MM.1S (cell line): ENCODE results near the gene HORMAD2.

Source experiments
- DNase-seq: peaks from one replicate; pipeline ENCODE4 v3.0.0-alpha.2; 2015
- H2AFZ ChIP-seq: fragments of 300-600 bp; sonication (generic); 2 replicates; pipeline ENCODE4 v1.6.0; 2016; ENCODE audit warnings: antibody characterized with exemption, low read length
- H3F3A ChIP-seq: fragments of 300-600 bp; sonication (generic); 2 replicates; pipeline ENCODE4 v1.6.1; 2016; ENCODE audit warnings: mild to moderate bottlenecking, antibody characterized with exemption, low read length, moderate library complexity, mixed read lengths; ENCODE audit not compliant: insufficient read depth
- H3K27ac ChIP-seq: fragments of 300-600 bp; sonication (generic); 2 replicates; pipeline ENCODE4 v1.5.1; 2016; ENCODE audit warnings: mild to moderate bottlenecking, low read length
- H3K27me3 ChIP-seq: fragments of 300-600 bp; sonication (generic); replicated peaks from 2 replicates; pipeline ENCODE4 v1.6.0; 2016; ENCODE audit warnings: low read length; ENCODE audit not compliant: insufficient read depth
- H3K36me3 ChIP-seq: fragments of 300-600 bp; sonication (generic); replicated peaks from 2 replicates; pipeline ENCODE4 v1.6.1; 2016; ENCODE audit warnings: mild to moderate bottlenecking, low read length, mixed read lengths; ENCODE audit not compliant: insufficient read depth
- H3K4me1 ChIP-seq: fragments of 300-600 bp; sonication (generic); 2 replicates; pipeline ENCODE4 v1.6.1; 2016; ENCODE audit warnings: low read length, mixed read lengths
- H3K4me2 ChIP-seq: fragments of 300-600 bp; sonication (generic); 2 replicates; pipeline ENCODE4 v1.6.0; 2016; ENCODE audit warnings: low read depth, low read length
- H3K4me3 ChIP-seq: fragments of 300-600 bp; sonication (generic); 2 replicates; pipeline ENCODE4 v1.5.1; 2016; ENCODE audit warnings: low read length, mixed read lengths
- H3K79me2 ChIP-seq: fragments of 300-600 bp; sonication (generic); 2 replicates; pipeline ENCODE4 v1.6.1; 2016; ENCODE audit warnings: mixed run types, low read length, mixed read lengths
- H3K9ac ChIP-seq: fragments of 300-600 bp; sonication (generic); 2 replicates; pipeline ENCODE4 v1.6.1; 2016; ENCODE audit warnings: low read length, mixed read lengths
- H3K9me2 ChIP-seq: fragments of 300-600 bp; sonication (generic); replicated peaks from 2 replicates; pipeline ENCODE4 v1.6.1; 2016; ENCODE audit warnings: mild to moderate bottlenecking, low read length, mixed read lengths; ENCODE audit not compliant: insufficient read depth
- H3K9me3 ChIP-seq: fragments of 300-600 bp; sonication (generic); replicated peaks from 2 replicates; pipeline ENCODE4 v1.6.1; 2016; ENCODE audit warnings: mild to moderate bottlenecking, low read length, mixed read lengths; ENCODE audit not compliant: insufficient read depth
- H4K20me1 ChIP-seq: fragments of 300-600 bp; sonication (generic); 2 replicates; pipeline ENCODE4 v1.6.1; 2016; ENCODE audit warnings: mild to moderate bottlenecking, low read length, moderate library complexity, mixed read lengths; ENCODE audit not compliant: insufficient read depth
- CTCF ChIP-seq: fragments of 300-600 bp; sonication (generic); IDR thresholded peaks from 2 replicates; pipeline ENCODE4 v1.5.1; 2016; ENCODE audit warnings: antibody characterized with exemption, low read length, mixed read lengths
- EZH2 ChIP-seq: fragments of 300-600 bp; sonication (generic); optimal IDR thresholded peaks from 2 replicates; pipeline ENCODE3; 2017; ENCODE audit warnings: low read depth, mild to moderate bottlenecking, antibody characterized with exemption, low read length, mixed read lengths
- EZH2phosphoT487 ChIP-seq: fragments of 300-600 bp; sonication (generic); IDR thresholded peaks from 2 replicates; pipeline ENCODE4 v1.6.1; 2018; ENCODE audit warnings: antibody characterized with exemption, low read length

HORMAD2 gene

GRCh38 chr22:30047364-30047738 is 32.9 kb upstream of the HORMAD2 start:
- H2AFZ ChIP-seq = no peak overlapping the region
- peak; percentile 39 for DNase-seq
- no peaks in the 10 kb centered on the region for H4K20me1 ChIP-seq
- no peaks in the 10 kb centered on the region for H3K27me3 ChIP-seq
- no peaks in the 10 kb centered on the region for H3K79me2 ChIP-seq
- 0 out of 2 replicates have a peak overlapping the region, but pooled peaks have one; percentile 5 for H3K4me2 ChIP-seq
- no peak for TF ChIP-seq CTCF
- no peak for TF ChIP-seq EZH2phosphoT487
- no peak for TF ChIP-seq EZH2
- H3K9me2 ChIP-seq = no peaks in the 10 kb centered on the region
- no peak overlapping the region for H3K27ac ChIP-seq
- H3F3A ChIP-seq = no peaks in the 10 kb centered on the region
- no peaks in the 10 kb centered on the region for H3K9me3 ChIP-seq
- H3K9ac ChIP-seq = no peak overlapping the region
- H3K36me3 ChIP-seq = no peaks in the 10 kb centered on the region
- H3K4me1 ChIP-seq = no peaks in the 10 kb centered on the region
- no peak overlapping the region for H3K4me3 ChIP-seq

- Histone ChIP-seq H3K9me3 (no peaks in the 10 kb centered on the region), H2AFZ (no peak overlapping the region), H3K36me3 (no peaks in the 10 kb centered on the region), H3F3A (no peaks in the 10 kb centered on the region), H3K79me2 (no peaks in the 10 kb centered on the region), H3K4me1 (no peaks in the 10 kb centered on the region), H3K4me3 (no peak overlapping the region), H3K4me2 (no peak overlapping the region), H4K20me1 (no peaks in the 10 kb centered on the region), H3K9ac (no peak overlapping the region), H3K9me2 (no peaks in the 10 kb centered on the region), H3K27ac (no peak overlapping the region), H3K27me3 (no peaks in the 10 kb centered on the region)
- DNase-seq = no peak
- TF ChIP-seq CTCF (no peak), EZH2phosphoT487 (no peak), EZH2 (no peak)
These were observed 31.6 kb upstream of the HORMAD2 start for GRCh38 chr22:30048681-30049080.

- no peak overlapping the region for H3K4me2 ChIP-seq
- no peak for TF ChIP-seq EZH2phosphoT487
- no peak for TF ChIP-seq EZH2
- no peak for TF ChIP-seq CTCF
- H2AFZ ChIP-seq = no peak overlapping the region
- DNase-seq = no peak
- no peaks in the 10 kb centered on the region for H3F3A ChIP-seq
- no peaks in the 10 kb centered on the region for H3K27me3 ChIP-seq
- H3K9me2 ChIP-seq = no peaks in the 10 kb centered on the region
- H3K4me1 ChIP-seq = no peaks in the 10 kb centered on the region
- no peaks in the 10 kb centered on the region for H3K79me2 ChIP-seq
- H4K20me1 ChIP-seq = no peaks in the 10 kb centered on the region
- H3K27ac ChIP-seq = no peak overlapping the region
- H3K9me3 ChIP-seq = no peaks in the 10 kb centered on the region
- no peak overlapping the region for H3K9ac ChIP-seq
- no peaks in the 10 kb centered on the region for H3K36me3 ChIP-seq
- H3K4me3 ChIP-seq = no peak overlapping the region
These were observed 26.0 kb upstream of the HORMAD2 start for GRCh38 chr22:30054067-30054763.
